ENCODE measurements around the gene STRBP. TPM values are rescaled to one million over a fixed set of nuclear protein-coding genes. Genes with fewer than 3 reads are reported as not detected.
A peak's percentile ranks its signal among the peaks of the same experiment; 100 is the strongest.

Gene STRBP
- total and polyA plus RNA-seq, 9 of the 15 experiments (the other 6 are each of a cell fraction or from before 2014, with no cell fraction given) = 27.7 to 84.0 (median 70.2) TPM

DNA sequence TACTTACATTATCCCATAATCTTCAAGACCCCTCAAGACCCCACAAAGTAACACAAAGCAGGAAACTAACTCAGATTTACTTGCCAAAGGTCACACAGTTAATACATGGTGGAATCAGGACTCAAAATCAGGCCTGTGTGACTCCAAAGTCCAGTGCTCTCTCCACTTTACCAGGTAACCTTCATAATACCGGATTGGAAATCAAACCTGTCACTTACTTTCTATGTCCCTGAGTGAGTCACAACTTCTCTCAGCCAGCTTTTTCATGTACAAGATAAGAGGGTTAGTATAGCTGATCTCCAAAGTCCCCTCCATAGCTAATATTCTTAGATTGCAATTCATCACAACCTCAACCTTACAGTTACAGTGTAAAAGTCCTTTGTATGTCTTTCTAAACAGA is 17.1 kb downstream of the STRBP start (continued):
- TF ChIP-seq NFRKB (IDR thresholded peaks at IDR 0.05; ENCODE audit: low read depth) = no peak
- TF ChIP-seq COPS2 (conservative IDR thresholded peaks at IDR 0.05) = no peak
- TF ChIP-seq, protein P1, sequence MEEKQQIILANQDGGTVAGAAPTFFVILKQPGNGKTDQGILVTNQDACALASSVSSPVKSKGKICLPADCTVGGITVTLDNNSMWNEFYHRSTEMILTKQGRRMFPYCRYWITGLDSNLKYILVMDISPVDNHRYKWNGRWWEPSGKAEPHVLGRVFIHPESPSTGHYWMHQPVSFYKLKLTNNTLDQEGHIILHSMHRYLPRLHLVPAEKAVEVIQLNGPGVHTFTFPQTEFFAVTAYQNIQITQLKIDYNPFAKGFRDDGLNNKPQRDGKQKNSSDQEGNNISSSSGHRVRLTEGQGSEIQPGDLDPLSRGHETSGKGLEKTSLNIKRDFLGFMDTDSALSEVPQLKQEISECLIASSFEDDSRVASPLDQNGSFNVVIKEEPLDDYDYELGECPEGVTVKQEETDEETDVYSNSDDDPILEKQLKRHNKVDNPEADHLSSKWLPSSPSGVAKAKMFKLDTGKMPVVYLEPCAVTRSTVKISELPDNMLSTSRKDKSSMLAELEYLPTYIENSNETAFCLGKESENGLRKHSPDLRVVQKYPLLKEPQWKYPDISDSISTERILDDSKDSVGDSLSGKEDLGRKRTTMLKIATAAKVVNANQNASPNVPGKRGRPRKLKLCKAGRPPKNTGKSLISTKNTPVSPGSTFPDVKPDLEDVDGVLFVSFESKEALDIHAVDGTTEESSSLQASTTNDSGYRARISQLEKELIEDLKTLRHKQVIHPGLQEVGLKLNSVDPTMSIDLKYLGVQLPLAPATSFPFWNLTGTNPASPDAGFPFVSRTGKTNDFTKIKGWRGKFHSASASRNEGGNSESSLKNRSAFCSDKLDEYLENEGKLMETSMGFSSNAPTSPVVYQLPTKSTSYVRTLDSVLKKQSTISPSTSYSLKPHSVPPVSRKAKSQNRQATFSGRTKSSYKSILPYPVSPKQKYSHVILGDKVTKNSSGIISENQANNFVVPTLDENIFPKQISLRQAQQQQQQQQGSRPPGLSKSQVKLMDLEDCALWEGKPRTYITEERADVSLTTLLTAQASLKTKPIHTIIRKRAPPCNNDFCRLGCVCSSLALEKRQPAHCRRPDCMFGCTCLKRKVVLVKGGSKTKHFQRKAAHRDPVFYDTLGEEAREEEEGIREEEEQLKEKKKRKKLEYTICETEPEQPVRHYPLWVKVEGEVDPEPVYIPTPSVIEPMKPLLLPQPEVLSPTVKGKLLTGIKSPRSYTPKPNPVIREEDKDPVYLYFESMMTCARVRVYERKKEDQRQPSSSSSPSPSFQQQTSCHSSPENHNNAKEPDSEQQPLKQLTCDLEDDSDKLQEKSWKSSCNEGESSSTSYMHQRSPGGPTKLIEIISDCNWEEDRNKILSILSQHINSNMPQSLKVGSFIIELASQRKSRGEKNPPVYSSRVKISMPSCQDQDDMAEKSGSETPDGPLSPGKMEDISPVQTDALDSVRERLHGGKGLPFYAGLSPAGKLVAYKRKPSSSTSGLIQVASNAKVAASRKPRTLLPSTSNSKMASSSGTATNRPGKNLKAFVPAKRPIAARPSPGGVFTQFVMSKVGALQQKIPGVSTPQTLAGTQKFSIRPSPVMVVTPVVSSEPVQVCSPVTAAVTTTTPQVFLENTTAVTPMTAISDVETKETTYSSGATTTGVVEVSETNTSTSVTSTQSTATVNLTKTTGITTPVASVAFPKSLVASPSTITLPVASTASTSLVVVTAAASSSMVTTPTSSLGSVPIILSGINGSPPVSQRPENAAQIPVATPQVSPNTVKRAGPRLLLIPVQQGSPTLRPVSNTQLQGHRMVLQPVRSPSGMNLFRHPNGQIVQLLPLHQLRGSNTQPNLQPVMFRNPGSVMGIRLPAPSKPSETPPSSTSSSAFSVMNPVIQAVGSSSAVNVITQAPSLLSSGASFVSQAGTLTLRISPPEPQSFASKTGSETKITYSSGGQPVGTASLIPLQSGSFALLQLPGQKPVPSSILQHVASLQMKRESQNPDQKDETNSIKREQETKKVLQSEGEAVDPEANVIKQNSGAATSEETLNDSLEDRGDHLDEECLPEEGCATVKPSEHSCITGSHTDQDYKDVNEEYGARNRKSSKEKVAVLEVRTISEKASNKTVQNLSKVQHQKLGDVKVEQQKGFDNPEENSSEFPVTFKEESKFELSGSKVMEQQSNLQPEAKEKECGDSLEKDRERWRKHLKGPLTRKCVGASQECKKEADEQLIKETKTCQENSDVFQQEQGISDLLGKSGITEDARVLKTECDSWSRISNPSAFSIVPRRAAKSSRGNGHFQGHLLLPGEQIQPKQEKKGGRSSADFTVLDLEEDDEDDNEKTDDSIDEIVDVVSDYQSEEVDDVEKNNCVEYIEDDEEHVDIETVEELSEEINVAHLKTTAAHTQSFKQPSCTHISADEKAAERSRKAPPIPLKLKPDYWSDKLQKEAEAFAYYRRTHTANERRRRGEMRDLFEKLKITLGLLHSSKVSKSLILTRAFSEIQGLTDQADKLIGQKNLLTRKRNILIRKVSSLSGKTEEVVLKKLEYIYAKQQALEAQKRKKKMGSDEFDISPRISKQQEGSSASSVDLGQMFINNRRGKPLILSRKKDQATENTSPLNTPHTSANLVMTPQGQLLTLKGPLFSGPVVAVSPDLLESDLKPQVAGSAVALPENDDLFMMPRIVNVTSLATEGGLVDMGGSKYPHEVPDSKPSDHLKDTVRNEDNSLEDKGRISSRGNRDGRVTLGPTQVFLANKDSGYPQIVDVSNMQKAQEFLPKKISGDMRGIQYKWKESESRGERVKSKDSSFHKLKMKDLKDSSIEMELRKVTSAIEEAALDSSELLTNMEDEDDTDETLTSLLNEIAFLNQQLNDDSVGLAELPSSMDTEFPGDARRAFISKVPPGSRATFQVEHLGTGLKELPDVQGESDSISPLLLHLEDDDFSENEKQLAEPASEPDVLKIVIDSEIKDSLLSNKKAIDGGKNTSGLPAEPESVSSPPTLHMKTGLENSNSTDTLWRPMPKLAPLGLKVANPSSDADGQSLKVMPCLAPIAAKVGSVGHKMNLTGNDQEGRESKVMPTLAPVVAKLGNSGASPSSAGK (IDR thresholded peaks at IDR 0.05) = no peak
- TF ChIP-seq, protein P2, sequence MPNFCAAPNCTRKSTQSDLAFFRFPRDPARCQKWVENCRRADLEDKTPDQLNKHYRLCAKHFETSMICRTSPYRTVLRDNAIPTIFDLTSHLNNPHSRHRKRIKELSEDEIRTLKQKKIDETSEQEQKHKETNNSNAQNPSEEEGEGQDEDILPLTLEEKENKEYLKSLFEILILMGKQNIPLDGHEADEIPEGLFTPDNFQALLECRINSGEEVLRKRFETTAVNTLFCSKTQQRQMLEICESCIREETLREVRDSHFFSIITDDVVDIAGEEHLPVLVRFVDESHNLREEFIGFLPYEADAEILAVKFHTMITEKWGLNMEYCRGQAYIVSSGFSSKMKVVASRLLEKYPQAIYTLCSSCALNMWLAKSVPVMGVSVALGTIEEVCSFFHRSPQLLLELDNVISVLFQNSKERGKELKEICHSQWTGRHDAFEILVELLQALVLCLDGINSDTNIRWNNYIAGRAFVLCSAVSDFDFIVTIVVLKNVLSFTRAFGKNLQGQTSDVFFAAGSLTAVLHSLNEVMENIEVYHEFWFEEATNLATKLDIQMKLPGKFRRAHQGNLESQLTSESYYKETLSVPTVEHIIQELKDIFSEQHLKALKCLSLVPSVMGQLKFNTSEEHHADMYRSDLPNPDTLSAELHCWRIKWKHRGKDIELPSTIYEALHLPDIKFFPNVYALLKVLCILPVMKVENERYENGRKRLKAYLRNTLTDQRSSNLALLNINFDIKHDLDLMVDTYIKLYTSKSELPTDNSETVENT (CRISPR knock-in tag; IDR thresholded peaks at IDR 0.05) = no peak
- TF ChIP-seq TRIM28 (IDR thresholded peaks at IDR 0.05) = no peak
- 0 out of 2 replicates have a peak, but pooled peaks have one; percentile 30 for TF ChIP-seq FOSL1 (tag; conservative IDR thresholded peaks at IDR 0.05)
- TF ChIP-seq, protein P3, sequence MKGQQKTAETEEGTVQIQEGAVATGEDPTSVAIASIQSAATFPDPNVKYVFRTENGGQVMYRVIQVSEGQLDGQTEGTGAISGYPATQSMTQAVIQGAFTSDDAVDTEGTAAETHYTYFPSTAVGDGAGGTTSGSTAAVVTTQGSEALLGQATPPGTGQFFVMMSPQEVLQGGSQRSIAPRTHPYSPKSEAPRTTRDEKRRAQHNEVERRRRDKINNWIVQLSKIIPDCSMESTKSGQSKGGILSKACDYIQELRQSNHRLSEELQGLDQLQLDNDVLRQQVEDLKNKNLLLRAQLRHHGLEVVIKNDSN (CRISPR knock-in tag; IDR thresholded peaks at IDR 0.05) = no peak
- no peak for TF ChIP-seq TCF7L2 (IDR thresholded peaks at IDR 0.05; ENCODE audit: low read depth, low read length)
- TF ChIP-seq SRSF3 (IDR thresholded peaks at IDR 0.05; ENCODE audit: insufficient read depth, low read length) = no peak
- no peak for TF ChIP-seq ZNF77 (CRISPR knock-in tag; IDR thresholded peaks at IDR 0.05)
- TF ChIP-seq ERF (CRISPR knock-in tag; IDR thresholded peaks at IDR 0.05) = no peak
- TF ChIP-seq FOXK1 (CRISPR knock-in tag; IDR thresholded peaks at IDR 0.05; ENCODE audit: borderline replicate concordance) = no peak
- TF ChIP-seq ZNF551 (CRISPR knock-in tag; IDR thresholded peaks at IDR 0.05) = no peak
- TF ChIP-seq KDM1A (IDR thresholded peaks at IDR 0.05) = peak in 1 of 2 experiments; percentile 34; a peak in 1 of 4 replicates

Data from K562 (cell line).